ENCODE measurements around the gene SFRP2. TPM values are rescaled to one million over a fixed set of nuclear protein-coding genes. Genes with fewer than 3 reads are reported as not detected.

The SFRP2 gene
- total and polyA plus RNA-seq, 8 donors: 1.2 to 40.0 (median 9.2) TPM; not detected in 2

DNA sequence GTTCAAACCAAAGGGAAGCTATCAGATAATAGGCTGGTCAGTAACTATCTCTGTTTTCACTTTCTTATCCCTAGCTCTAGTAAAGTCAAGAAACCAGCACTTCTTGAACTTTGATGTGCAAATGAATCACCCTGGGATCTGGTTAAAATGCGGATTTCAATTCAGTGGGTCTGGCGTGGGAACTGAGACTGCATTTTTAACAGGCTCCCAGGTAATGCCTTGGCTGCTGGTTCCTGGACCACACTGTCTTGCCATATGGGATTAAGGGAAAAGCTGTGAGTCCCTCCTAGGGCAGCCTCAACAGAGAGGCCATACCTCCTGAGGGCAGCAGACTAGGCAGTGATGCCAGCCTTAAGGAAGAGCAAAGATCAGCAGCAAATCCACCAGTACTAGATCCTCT lies 30.7 kb downstream of the SFRP2 start:
- H3K27ac ChIP-seq: no peak overlapping the region
- H3K9me3 ChIP-seq: no peaks in the 10 kb centered on the region
- 56 to 75% (median 61%) methylated on average over 2 of the region's 2 CpGs for WGBS, 5 donors
- no peak for TF ChIP-seq POLR2A (IDR thresholded peaks at IDR 0.05)
- H3K27me3 ChIP-seq: peaks cover 0 to 46% (median 31%) of the 10 kb centered on the region in 3 donors
- DNase-seq: no peak
- H3K4me3 ChIP-seq: no peak overlapping the region
- peaks cover 0 to 14% (median 12%) of the 10 kb centered on the region in 4 donors for H3K4me1 ChIP-seq
- intact Hi-C loops (cut with DNase I; ENCODE audit: low total_unique reads): no loop called here
- no peaks in the 10 kb centered on the region for H3K36me3 ChIP-seq

DNA sequence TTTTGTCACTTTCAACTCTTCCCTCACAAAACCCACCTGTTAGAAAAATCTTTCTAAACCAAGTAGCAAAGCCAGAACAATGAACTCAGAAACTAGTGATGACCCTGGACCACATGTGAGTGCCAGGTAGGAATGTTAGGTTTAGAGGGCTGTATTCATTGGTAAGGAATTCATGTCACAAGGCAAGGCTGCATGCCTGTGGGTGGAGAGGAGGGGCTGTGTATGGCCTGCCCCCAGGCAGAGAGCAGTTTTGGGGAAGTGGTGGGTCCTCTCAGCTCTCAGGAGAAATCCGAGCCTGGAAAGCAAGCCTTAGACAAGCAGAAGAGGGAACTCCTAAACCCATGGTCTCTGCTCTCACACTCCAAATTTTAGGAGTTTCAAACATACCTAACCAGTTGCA lies 31.5 kb downstream of the SFRP2 start:
- Histone ChIP-seq H3K4me1 (peaks cover 0 to 14% (median 12%) of the 10 kb centered on the region in 4 donors), H3K4me3 (no peak overlapping the region), H3K36me3 (no peaks in the 10 kb centered on the region), H3K27me3 (peaks cover 0 to 50% (median 31%) of the 10 kb centered on the region in 3 donors), H3K27ac (no peak overlapping the region), H3K9me3 (no peaks in the 10 kb centered on the region)
- 67 to 82% (median 80%) methylated on average over 1 of the region's 1 CpG for WGBS, 5 donors
- TF ChIP-seq, protein P1, sequence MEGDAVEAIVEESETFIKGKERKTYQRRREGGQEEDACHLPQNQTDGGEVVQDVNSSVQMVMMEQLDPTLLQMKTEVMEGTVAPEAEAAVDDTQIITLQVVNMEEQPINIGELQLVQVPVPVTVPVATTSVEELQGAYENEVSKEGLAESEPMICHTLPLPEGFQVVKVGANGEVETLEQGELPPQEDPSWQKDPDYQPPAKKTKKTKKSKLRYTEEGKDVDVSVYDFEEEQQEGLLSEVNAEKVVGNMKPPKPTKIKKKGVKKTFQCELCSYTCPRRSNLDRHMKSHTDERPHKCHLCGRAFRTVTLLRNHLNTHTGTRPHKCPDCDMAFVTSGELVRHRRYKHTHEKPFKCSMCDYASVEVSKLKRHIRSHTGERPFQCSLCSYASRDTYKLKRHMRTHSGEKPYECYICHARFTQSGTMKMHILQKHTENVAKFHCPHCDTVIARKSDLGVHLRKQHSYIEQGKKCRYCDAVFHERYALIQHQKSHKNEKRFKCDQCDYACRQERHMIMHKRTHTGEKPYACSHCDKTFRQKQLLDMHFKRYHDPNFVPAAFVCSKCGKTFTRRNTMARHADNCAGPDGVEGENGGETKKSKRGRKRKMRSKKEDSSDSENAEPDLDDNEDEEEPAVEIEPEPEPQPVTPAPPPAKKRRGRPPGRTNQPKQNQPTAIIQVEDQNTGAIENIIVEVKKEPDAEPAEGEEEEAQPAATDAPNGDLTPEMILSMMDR (IDR thresholded peaks at IDR 0.05): no peak
- TF ChIP-seq POLR2A (IDR thresholded peaks at IDR 0.05): no peak
- no peak for TF ChIP-seq POLR2AphosphoS5 (IDR thresholded peaks at IDR 0.05)
- no peak for TF ChIP-seq EP300 (IDR thresholded peaks at IDR 0.05)
- DNase-seq: no peak
- intact Hi-C loops (cut with DNase I; ENCODE audit: low total_unique reads): no loop called here

DNA sequence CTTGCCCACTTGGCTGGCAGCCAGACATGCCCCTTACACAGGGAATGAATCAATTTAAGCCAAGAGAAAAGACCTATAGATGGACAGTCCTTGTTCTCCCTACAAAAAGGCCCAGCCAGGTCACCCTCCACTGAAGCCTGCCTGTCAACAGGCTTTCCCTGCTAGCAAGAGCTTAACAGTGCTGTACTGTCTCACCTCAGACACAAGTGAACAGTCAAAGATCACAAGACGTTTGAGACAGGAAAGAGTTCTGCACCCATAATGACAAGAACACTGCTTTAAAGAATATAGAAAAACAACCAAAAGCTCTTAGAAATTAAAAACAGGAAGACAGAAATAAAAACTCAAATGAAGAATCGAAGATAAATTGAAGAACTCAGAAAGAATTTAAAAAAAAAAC lies 33.7 kb downstream of the SFRP2 start:
- intact Hi-C loops (cut with DNase I; ENCODE audit: low total_unique reads): no loop called here
- 64 to 85% (median 80%) methylated on average over 2 of the region's 2 CpGs for WGBS, 5 donors
- TF ChIP-seq EP300 (IDR thresholded peaks at IDR 0.05) (no peak), POLR2AphosphoS5 (IDR thresholded peaks at IDR 0.05) (no peak), POLR2A (IDR thresholded peaks at IDR 0.05) (no peak)
- TF ChIP-seq, protein P1 (IDR thresholded peaks at IDR 0.05): no peak

DNA sequence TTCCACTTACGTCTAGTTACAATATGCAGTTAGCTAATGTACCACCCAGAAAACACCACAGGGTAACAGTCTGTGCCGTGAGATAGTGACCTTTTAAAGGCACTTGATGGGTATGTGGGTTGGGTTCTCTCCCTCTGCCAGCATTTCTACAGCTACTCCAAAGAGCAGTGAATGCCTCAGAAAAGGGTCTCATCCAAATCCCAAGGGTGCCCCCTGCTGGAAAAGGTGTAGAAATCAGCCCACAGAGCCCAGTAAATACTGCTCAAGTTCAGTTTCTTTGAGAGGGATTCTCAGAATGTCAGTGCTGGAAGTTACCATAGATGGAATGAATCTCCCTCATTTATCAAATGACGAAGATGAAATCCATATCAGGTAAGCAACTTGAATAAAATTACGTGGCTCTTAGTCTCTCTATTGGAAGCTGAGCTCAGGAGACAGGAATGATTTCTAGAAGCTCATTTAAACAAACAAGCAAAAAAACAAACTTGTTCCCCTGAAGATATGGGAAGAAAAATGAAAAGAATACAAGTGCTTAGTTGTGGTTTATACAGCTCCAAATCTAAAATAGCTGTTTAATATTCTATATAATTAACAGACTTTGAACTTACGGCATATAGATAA lies 38.6 kb downstream of the SFRP2 start:
- DNase-seq: peak; percentile 42 to 91
- TF ChIP-seq, protein P1 (IDR thresholded peaks at IDR 0.05): peak in 5 of 7 experiments; percentile 6 to 50 (median 48)
- TF ChIP-seq POLR2AphosphoS5 (IDR thresholded peaks at IDR 0.05) (no peak), EP300 (IDR thresholded peaks at IDR 0.05) (no peak)
- no peaks in the 10 kb centered on the region for H3K4me1 ChIP-seq
- H3K27ac ChIP-seq: no peak overlapping the region
- intact Hi-C loops (cut with DNase I; ENCODE audit: low total_unique reads): no loop called here
- H3K27me3 ChIP-seq: peaks cover 0 to 12% (median 0%) of the 10 kb centered on the region in 3 donors
- H3K36me3 ChIP-seq: no peaks in the 10 kb centered on the region
- no peak overlapping the region for H3K4me3 ChIP-seq
- WGBS, 5 donors: 22 to 32% (median 31%) methylated on average over 5 of the region's 5 CpGs
- no peaks in the 10 kb centered on the region for H3K9me3 ChIP-seq

More for the DNA sequence above, 33.7 kb downstream of the SFRP2 start:
- Histone ChIP-seq H3K36me3 (no peaks in the 10 kb centered on the region), H3K27me3 (peaks cover 0 to 44% (median 21%) of the 10 kb centered on the region in 3 donors), H3K9me3 (no peaks in the 10 kb centered on the region), H3K27ac (no peak overlapping the region), H3K4me3 (no peak overlapping the region), H3K4me1 (peaks cover 0 to 13% (median 11%) of the 10 kb centered on the region in 4 donors)
- DNase-seq: no peak

DNA sequence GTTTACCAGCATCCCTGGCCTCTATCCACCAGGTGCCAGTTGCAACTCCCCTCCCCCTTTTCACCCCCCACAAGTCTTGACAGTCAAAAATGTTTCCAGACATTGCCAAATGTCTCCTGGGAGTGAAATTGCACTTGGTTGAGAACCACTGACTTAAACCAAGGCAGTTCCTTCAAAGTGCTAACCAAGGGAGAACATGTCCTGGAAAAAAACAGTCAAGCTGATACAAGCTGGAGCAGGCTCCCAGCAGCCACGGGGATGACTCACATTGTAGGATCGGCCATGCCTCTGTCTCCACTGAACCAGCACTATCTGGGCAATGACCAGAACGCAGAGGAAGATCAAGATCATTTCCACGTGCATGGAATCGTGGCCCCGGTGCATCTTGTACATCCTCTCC lies 40.5 kb downstream of the SFRP2 start:
- 53 to 72% (median 66%) methylated on average over 6 of the region's 6 CpGs for WGBS, 5 donors
- Histone ChIP-seq H3K4me3 (no peak overlapping the region), H3K27ac (no peak overlapping the region), H3K36me3 (no peaks in the 10 kb centered on the region), H3K4me1 (no peaks in the 10 kb centered on the region), H3K9me3 (no peaks in the 10 kb centered on the region), H3K27me3 (peaks cover 0 to 12% (median 0%) of the 10 kb centered on the region in 3 donors)
- intact Hi-C loops (cut with DNase I; ENCODE audit: low total_unique reads): no loop called here
- no peak for TF ChIP-seq EP300 (IDR thresholded peaks at IDR 0.05)
- no peak for TF ChIP-seq POLR2AphosphoS5 (IDR thresholded peaks at IDR 0.05)
- DNase-seq: no peak

Measured in stomach (tissue), 9 donors.